ENCODE results near the gene RNF148.

DNA sequence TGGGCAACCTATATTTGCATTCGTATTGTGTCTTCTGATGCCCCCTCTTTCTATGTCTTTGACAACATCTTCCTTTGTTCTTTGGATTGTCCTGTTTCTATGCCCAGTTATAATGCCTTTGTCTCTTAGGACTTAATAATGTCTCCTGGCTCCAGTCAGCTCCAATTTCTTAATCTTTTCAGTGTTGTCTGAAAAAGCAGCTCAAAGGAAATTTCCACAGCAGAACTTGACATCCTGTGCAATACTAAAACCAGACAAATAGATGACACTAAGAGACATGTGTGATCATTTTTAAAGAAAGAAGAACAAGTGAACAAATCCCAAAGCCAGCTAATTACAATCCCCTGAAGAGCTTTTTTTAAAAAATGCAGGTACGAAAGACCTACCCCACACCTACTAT is 47.7 kb upstream of the RNF148 start:
- TF ChIP-seq, protein P1, sequence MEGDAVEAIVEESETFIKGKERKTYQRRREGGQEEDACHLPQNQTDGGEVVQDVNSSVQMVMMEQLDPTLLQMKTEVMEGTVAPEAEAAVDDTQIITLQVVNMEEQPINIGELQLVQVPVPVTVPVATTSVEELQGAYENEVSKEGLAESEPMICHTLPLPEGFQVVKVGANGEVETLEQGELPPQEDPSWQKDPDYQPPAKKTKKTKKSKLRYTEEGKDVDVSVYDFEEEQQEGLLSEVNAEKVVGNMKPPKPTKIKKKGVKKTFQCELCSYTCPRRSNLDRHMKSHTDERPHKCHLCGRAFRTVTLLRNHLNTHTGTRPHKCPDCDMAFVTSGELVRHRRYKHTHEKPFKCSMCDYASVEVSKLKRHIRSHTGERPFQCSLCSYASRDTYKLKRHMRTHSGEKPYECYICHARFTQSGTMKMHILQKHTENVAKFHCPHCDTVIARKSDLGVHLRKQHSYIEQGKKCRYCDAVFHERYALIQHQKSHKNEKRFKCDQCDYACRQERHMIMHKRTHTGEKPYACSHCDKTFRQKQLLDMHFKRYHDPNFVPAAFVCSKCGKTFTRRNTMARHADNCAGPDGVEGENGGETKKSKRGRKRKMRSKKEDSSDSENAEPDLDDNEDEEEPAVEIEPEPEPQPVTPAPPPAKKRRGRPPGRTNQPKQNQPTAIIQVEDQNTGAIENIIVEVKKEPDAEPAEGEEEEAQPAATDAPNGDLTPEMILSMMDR (IDR thresholded peaks at IDR 0.05; ENCODE audit: low read depth, low read length), result no peak
- no peak for TF ChIP-seq POLR2A (IDR thresholded peaks at IDR 0.05; ENCODE audit: extremely low read depth, insufficient read length)
